ENCODE results near the gene SART1. TPM values are rescaled to one million over a fixed set of nuclear protein-coding genes. Genes with fewer than 3 reads are reported as not detected.

The SART1 gene
- polyA plus RNA-seq, 1 donor from 2014 or later = 34.9 TPM

Other genes with a start within 250 kb of the SART1 start
- 102 and 109 TPM in 2 replicates for gene KAT5, start 249.5 kb upstream of the SART1 start, polyA plus RNA-seq
- 38.4 and 43.8 TPM in 2 replicates for gene RNASEH2C, start 240.9 kb upstream of the SART1 start, polyA plus RNA-seq
- gene AP5B1, start 180.8 kb upstream of the SART1 start, polyA plus RNA-seq = 0.52 and 1.3 TPM in 2 replicates
- gene OVOL1, start 174.7 kb upstream of the SART1 start, polyA plus RNA-seq = not detected in 2 replicates
- gene SNX32, start 127.8 kb upstream of the SART1 start, polyA plus RNA-seq = 12.6 and 16.0 TPM in 2 replicates
- 1,633 and 1,984 TPM in 2 replicates for gene CFL1, start 103.6 kb upstream of the SART1 start, polyA plus RNA-seq
- gene MUS81, start 101.3 kb upstream of the SART1 start, polyA plus RNA-seq = 183 and 211 TPM in 2 replicates
- 0.50 and 0.67 TPM in 2 replicates for gene EFEMP2, start 88.9 kb upstream of the SART1 start, polyA plus RNA-seq
- gene CTSW, start 81.9 kb upstream of the SART1 start, polyA plus RNA-seq = not detected in 2 replicates
- gene FIBP, start 73.3 kb upstream of the SART1 start, polyA plus RNA-seq = 248 and 284 TPM in 2 replicates
- gene CCDC85B, start 71.1 kb upstream of the SART1 start, polyA plus RNA-seq = 28.5 TPM in 2 replicates
- 0.68 TPM in 1 of 2 replicates, not detected in the other for gene FOSL1, start 61.3 kb upstream of the SART1 start, polyA plus RNA-seq
- gene C11orf68, start 42.7 kb upstream of the SART1 start, polyA plus RNA-seq = 13.3 and 20.4 TPM in 2 replicates
- 242 and 259 TPM in 2 replicates for gene DRAP1, start 42.3 kb upstream of the SART1 start, polyA plus RNA-seq
- gene TSGA10IP, start 16.3 kb upstream of the SART1 start, polyA plus RNA-seq = 0.34 and 0.53 TPM in 2 replicates
- 34.9 and 35.4 TPM in 2 replicates for gene EIF1AD, start 40.4 kb downstream of the SART1 start, polyA plus RNA-seq
- 41.6 and 60.0 TPM in 2 replicates for gene BANF1, start 40.8 kb downstream of the SART1 start, polyA plus RNA-seq
- gene CST6, start 50.3 kb downstream of the SART1 start, polyA plus RNA-seq = not detected in 2 replicates
- not detected in 2 replicates for gene CATSPER1, start 64.7 kb downstream of the SART1 start, polyA plus RNA-seq
- 16.7 and 17.2 TPM in 2 replicates for gene GAL3ST3, start 87.4 kb downstream of the SART1 start, polyA plus RNA-seq
- gene SF3B2, start 90.6 kb downstream of the SART1 start, polyA plus RNA-seq = 121 and 145 TPM in 2 replicates
- gene PACS1, start 108.5 kb downstream of the SART1 start, polyA plus RNA-seq = 12.1 and 14.4 TPM in 2 replicates